ENCODE results near the gene TMEM25.

TMEM25 gene

DNA sequence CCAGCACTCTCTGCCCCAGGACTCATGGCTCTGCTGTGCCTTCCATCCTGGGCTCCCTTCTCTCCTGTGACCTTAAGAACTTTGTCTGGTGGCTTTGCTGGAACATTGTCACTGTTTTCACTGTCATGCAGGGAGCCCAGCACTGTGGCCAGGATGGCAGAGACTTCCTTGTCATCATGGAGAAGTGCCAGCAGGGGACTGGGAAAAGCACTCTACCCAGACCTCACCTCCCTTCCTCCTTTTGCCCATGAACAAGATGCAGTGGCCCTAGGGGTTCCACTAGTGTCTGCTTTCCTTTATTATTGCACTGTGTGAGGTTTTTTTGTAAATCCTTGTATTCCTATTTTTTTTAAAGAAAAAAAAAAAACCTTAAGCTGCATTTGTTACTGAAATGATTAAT lies 6.6 kb upstream of the TMEM25 start:
- Histone ChIP-seq H3K4me1 (no peaks in the 10 kb centered on the region), H3K27me3 (ENCODE audit: low read depth) (no peaks in the 10 kb centered on the region), H3K9me3 (no peaks in the 10 kb centered on the region), H3K36me3 (replicated peaks) (peaks cover 50% of the 10 kb centered on the region), H3K4me3 (no peak overlapping the region)
- in situ Hi-C loops (cut with MboI; ENCODE audit: low sequenced_read_pairs), result no loop called here
- no peak for DNase-seq (ENCODE audit: low spot score in 2 of 2)

DNA sequence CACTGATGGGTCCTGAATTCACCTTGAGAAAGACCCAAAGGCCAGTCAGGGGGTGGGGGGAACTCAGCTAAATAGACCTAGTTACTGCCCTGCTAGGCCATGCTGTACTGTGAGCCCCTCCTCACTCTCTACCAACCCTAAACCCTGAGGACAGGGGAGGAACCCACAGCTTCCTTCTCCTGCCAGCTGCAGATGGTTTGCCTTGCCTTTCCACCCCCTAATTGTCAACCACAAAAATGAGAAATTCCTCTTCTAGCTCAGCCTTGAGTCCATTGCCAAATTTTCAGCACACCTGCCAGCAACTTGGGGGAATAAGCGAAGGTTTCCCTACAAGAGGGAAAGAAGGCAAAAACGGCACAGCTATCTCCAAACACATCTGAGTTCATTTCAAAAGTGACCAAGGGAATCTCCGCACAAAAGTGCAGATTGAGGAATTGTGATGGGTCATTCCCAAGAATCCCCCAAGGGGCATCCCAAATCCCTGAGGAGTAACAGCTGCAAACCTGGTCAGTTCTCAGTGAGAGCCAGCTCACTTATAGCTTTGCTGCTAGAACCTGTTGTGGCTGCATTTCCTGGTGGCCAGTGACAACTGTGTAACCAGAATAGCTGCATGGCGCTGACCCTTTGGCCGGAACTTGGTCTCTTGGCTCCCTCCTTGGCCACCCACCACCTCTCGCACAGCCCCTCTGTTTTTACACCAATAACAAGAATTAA lies 6.1 kb upstream of the TMEM25 start:
- Histone ChIP-seq H3K4me3 (no peak overlapping the region), H3K4me1 (no peaks in the 10 kb centered on the region), H3K27me3 (ENCODE audit: low read depth) (no peaks in the 10 kb centered on the region), H3K36me3 (replicated peaks) (peaks cover 44% of the 10 kb centered on the region), H3K9me3 (no peaks in the 10 kb centered on the region)
- DNase-seq (ENCODE audit: low spot score in 2 of 2), result no peak
- in situ Hi-C loops (cut with MboI; ENCODE audit: low sequenced_read_pairs), result no loop called here

GRCh38 chr11:118526688-118527087 lies 4.3 kb upstream of the TMEM25 start:
- Histone ChIP-seq H3K27me3 (ENCODE audit: low read depth) (no peaks in the 10 kb centered on the region), H3K4me3 (no peak overlapping the region), H3K4me1 (no peaks in the 10 kb centered on the region), H3K36me3 (replicated peaks) (peaks cover 27% of the 10 kb centered on the region), H3K9me3 (no peaks in the 10 kb centered on the region)
- in situ Hi-C loops (cut with MboI; ENCODE audit: low sequenced_read_pairs), result no loop called here
- no peak for DNase-seq (ENCODE audit: low spot score in 2 of 2)

GRCh38 chr11:118527109-118527508 lies 3.9 kb upstream of the TMEM25 start, which contains the start of gene TTC36:
TTC36 (plus strand) TSS chr11:118527474; CDS start chr11:118527495, 21 bp downstream.
- H3K27me3 ChIP-seq (ENCODE audit: low read depth), result no peaks in the 10 kb centered on the region
- no peak for DNase-seq (ENCODE audit: low spot score in 2 of 2)
- H3K36me3 ChIP-seq (replicated peaks), result peaks cover 22% of the 10 kb centered on the region
- H3K9me3 ChIP-seq, result no peaks in the 10 kb centered on the region
- H3K4me1 ChIP-seq, result no peaks in the 10 kb centered on the region
- in situ Hi-C loops (cut with MboI; ENCODE audit: low sequenced_read_pairs), result no loop called here
- H3K4me3 ChIP-seq, result no peak within 1 kb of the TSS

DNA sequence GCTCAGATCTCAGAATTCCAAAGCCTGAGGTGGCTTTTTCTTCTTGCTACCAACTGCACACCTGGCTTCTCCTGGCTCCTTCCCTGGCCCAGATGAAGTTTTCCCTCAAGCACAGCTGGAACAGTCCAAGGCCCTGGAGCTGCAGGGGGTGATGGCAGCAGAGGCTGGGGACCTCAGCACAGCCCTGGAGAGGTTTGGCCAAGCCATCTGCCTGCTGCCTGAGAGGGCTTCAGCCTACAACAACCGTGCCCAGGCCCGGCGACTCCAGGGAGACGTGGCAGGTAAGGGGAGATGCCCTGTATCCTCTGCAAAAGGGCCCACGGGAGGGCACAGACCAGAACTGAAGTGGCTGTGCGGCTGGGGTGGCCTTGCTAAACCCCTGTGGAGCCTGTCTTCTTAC lies 2.5 kb upstream of the TMEM25 start:
- DNase-seq (ENCODE audit: low spot score in 2 of 2), result no peak
- Histone ChIP-seq H3K36me3 (replicated peaks) (peaks cover 8% of the 10 kb centered on the region), H3K4me3 (no peak overlapping the region), H3K9me3 (no peaks in the 10 kb centered on the region), H3K27me3 (ENCODE audit: low read depth) (no peaks in the 10 kb centered on the region), H3K4me1 (no peaks in the 10 kb centered on the region)
- in situ Hi-C loops (cut with MboI; ENCODE audit: low sequenced_read_pairs), result no loop called here

DNA sequence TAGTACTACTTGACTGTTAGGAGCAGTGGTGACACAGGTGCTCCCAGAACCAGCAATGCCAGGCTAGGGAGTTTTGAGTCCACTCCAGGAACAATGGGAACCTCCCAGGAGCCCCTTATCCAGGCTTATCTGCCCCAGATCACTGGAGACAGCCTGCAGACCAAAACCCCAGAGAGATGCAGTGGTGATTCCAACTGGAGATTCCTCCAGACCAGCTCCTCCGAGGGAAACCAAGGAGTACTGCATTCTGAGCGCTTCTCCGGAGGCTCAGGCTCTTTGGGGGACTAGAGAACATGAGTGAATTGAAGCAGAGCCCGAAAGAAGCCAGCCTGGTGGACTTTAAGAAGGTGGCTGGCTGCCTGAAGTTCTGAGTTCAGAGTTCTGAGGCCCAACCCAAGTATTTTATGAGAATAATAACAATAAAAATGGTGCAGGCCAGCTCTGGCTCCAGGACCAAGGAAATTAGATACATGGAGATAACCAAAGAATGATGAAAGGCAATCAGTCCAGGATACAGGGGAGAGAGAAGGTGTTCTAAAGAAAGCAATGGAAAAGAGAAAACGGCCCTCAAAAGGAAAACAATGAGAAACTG lies 1.3 kb upstream of the TMEM25 start:
- Histone ChIP-seq H3K27me3 (ENCODE audit: low read depth) (no peaks in the 10 kb centered on the region), H3K4me3 (no peak overlapping the region), H3K4me1 (no peaks in the 10 kb centered on the region), H3K9me3 (no peaks in the 10 kb centered on the region), H3K36me3 (replicated peaks) (no peaks in the 10 kb centered on the region; the same call in 1 of the 2 replicates)
- no peak for DNase-seq (ENCODE audit: low spot score in 2 of 2)
- in situ Hi-C loops (cut with MboI; ENCODE audit: low sequenced_read_pairs), result no loop called here

DNA sequence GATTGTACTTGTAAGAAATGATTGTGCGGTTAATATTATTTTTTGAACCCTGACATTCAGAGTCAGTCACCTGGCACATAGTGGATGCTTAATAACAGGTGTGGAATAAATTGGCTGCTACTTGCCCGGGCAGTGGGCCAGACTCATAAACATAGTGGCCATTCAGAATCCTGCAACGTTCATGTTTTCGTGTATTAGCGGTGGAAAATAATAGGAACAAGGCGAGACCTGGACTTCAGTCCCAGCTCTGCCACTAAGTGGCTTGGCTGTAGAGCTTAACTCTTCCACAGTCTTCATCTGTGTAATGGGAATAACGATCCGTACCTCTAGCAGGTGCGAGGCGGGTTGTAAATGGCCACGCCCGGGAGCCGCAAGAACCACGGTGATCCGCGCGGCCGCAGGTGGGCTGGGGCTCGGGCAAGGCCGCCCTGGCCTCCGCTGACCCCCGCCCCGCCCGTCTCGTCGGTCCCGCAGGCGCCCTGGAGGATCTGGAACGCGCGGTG lies 761 bp upstream of the TMEM25 start:
- Histone ChIP-seq H3K27me3 (ENCODE audit: low read depth) (no peaks in the 10 kb centered on the region), H3K4me1 (no peaks in the 10 kb centered on the region), H3K4me3 (no peak overlapping the region), H3K36me3 (replicated peaks) (no peaks in the 10 kb centered on the region; the same call in 1 of the 2 replicates), H3K9me3 (no peaks in the 10 kb centered on the region)
- no peak for DNase-seq (ENCODE audit: low spot score in 2 of 2)
- in situ Hi-C loops (cut with MboI; ENCODE audit: low sequenced_read_pairs), result no loop called here

DNA sequence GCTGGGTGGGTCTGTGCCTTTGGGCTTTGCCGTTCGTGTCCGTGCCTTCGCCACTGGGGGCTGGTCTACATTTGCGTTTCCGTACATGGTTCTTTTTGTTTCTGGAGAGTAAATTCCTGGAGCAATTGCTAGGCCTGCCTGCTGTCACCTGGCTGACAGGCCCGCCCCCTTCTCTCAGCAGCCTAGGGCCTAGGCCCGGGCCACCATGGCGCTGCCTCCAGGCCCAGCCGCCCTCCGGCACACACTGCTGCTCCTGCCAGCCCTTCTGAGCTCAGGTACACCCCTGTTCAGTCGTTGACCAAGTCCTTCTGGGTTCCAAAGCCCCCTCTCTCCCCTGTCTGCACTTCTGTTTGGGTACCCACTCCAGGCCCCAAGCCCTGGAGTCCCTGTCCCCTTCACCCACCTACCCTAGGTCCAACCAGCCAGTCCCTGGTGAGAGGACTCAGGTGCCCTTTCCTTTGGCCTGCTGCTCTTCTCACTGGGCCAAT lies 649 bp downstream of the TMEM25 start:
- H3K4me3 ChIP-seq, result no peak overlapping the region
- no peaks in the 10 kb centered on the region for H3K36me3 ChIP-seq (replicated peaks)
- no peak for DNase-seq (ENCODE audit: low spot score in 2 of 2)
- H3K4me1 ChIP-seq, result no peaks in the 10 kb centered on the region
- H3K27me3 ChIP-seq (ENCODE audit: low read depth), result no peaks in the 10 kb centered on the region
- H3K9me3 ChIP-seq, result no peaks in the 10 kb centered on the region
- in situ Hi-C loops (cut with MboI; ENCODE audit: low sequenced_read_pairs), result no loop called here

GRCh38 chr11:118532091-118532490 lies 1.1 kb downstream of the TMEM25 start:
- H3K27me3 ChIP-seq (ENCODE audit: low read depth), result no peaks in the 10 kb centered on the region
- no peaks in the 10 kb centered on the region for H3K4me1 ChIP-seq
- DNase-seq (ENCODE audit: low spot score in 2 of 2), result no peak
- H3K36me3 ChIP-seq (replicated peaks), result no peaks in the 10 kb centered on the region
- no peaks in the 10 kb centered on the region for H3K9me3 ChIP-seq
- H3K4me3 ChIP-seq, result no peak overlapping the region
- in situ Hi-C loops (cut with MboI; ENCODE audit: low sequenced_read_pairs), result no loop called here

DNA sequence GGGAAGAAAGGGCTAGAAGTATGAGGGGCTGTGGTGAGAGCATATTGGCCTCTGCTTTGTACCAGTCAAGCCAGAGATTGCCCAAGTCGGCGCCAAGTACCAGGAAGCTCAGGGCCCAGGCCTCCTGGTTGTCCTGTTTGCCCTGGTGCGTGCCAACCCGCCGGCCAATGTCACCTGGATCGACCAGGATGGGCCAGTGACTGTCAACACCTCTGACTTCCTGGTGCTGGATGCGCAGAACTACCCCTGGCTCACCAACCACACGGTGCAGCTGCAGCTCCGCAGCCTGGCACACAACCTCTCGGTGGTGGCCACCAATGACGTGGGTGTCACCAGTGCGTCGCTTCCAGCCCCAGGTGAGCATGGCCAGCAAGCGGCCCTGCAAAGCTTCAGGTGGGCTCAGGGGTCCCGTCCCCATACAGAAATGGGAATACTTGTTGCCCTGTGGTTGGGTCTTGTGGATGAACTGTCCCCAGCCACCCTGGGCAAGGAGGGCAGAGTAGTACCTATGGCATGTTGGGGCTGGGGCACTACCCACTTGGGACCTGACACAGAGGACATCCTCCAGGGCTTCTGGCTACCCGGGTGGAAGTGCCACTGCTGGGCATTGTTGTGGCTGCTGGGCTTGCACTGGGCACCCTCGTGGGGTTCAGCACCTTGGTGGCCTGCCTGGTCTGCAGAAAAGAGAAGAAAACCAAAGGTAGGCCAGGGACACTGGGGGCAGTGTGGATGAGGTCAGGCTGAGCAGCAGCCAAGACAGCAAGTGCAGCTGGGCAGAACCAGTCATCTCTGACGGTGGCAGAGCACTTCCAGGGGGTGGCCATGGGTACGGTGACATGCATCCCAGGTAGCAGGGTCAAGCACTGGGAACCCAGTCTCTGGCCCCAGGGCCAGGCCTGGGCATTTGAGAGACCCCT lies 2.1 kb downstream of the TMEM25 start:
- Histone ChIP-seq H3K36me3 (replicated peaks) (no peaks in the 10 kb centered on the region), H3K4me1 (peaks cover 3% of the 10 kb centered on the region; the same call in 1 of the 2 replicates), H3K27me3 (ENCODE audit: low read depth) (no peaks in the 10 kb centered on the region), H3K9me3 (no peaks in the 10 kb centered on the region), H3K4me3 (no peak overlapping the region)
- in situ Hi-C loops (cut with MboI; ENCODE audit: low sequenced_read_pairs), result no loop called here
- DNase-seq (ENCODE audit: low spot score in 2 of 2), result no peak

- H3K27me3 ChIP-seq (ENCODE audit: low read depth), result no peaks in the 10 kb centered on the region
- H3K4me1 ChIP-seq, result peaks cover 3% of the 10 kb centered on the region; the same call in 1 of the 2 replicates
- H3K9me3 ChIP-seq, result no peaks in the 10 kb centered on the region
- H3K4me3 ChIP-seq, result no peak overlapping the region
- DNase-seq (ENCODE audit: low spot score in 2 of 2), result no peak
- in situ Hi-C loops (cut with MboI; ENCODE audit: low sequenced_read_pairs), result no loop called here
- no peaks in the 10 kb centered on the region for H3K36me3 ChIP-seq (replicated peaks)
Measured at GRCh38 chr11:118533769-118534729, 3.1 kb downstream of the TMEM25 start.

GRCh38 chr11:118535261-118535660 lies 4.3 kb downstream of the TMEM25 start:
- Histone ChIP-seq H3K9me3 (no peaks in the 10 kb centered on the region), H3K36me3 (replicated peaks) (no peaks in the 10 kb centered on the region), H3K4me1 (peaks cover 3% of the 10 kb centered on the region; the same call in 1 of the 2 replicates), H3K27me3 (ENCODE audit: low read depth) (no peaks in the 10 kb centered on the region), H3K4me3 (no peak overlapping the region)
- DNase-seq (ENCODE audit: low spot score in 2 of 2), result no peak
- in situ Hi-C loops (cut with MboI; ENCODE audit: low sequenced_read_pairs), result no loop called here

DNA sequence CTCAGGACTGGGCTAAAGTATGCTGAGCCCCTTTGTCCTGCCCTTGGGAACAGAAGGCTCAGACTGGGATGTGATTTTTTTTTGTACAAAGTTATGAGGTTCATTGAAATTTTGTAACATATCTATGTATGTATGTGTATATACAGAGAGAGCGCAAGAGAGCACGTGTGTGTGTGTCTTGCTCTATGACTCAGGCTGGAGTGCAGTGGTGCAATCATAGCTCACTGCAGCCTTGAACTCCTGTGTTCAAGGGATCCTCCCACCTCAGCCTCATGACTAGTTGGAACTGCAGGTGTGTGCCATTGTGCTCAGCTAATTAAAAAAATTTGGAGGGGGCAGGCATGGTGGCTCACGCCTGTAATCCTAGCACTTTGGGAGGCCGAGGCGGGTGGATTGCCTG lies 5.7 kb downstream of the TMEM25 start:
- Histone ChIP-seq H3K4me3 (no peak overlapping the region), H3K27me3 (ENCODE audit: low read depth) (no peaks in the 10 kb centered on the region), H3K9me3 (no peaks in the 10 kb centered on the region), H3K4me1 (peaks cover 3% of the 10 kb centered on the region; the same call in 1 of the 2 replicates), H3K36me3 (replicated peaks) (no peaks in the 10 kb centered on the region)
- DNase-seq (ENCODE audit: low spot score in 2 of 2), result no peak
- in situ Hi-C loops (cut with MboI; ENCODE audit: low sequenced_read_pairs), result no loop called here

Data from HAP-1 (cell line).